ENCODE data around the gene ADARB2.

The ADARB2 gene

DNA sequence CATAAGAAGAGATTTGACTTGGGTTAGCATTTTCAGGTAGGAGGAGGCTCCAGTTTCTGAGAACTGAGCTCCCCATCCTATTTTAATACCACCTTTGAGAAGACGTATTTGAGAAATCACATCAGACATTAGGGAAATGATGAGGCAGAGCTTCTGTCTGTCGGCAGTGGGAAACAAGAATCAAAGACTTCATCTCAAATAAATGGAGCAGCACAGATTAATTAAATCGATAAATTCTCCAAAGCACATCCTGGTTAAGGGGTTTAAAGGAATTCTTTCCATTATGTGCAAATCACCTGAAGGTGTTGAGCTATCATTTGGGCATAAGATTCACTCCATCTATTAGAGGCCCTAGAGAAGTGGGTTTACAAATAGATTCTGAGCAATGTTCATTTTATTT, 7.6 kb downstream of the ADARB2 start:
- no peak for TF ChIP-seq CTCF (IDR thresholded peaks at IDR 0.05; ENCODE audit: low read depth, low read length, missing control alignments)
- DNase-seq (ENCODE audit: low read depth) = no peak
- H3K4me3 ChIP-seq (ENCODE audit: low read depth, low read length) = no peak overlapping the region

- no peak overlapping the region for H3K4me3 ChIP-seq (ENCODE audit: low read depth, low read length)
- no peak for DNase-seq (ENCODE audit: low read depth)
- TF ChIP-seq CTCF (IDR thresholded peaks at IDR 0.05; ENCODE audit: low read depth, low read length, missing control alignments) = no peak
These were observed 10.5 kb downstream of the ADARB2 start for GRCh38 chr10:1726861-1727260.

- DNase-seq (ENCODE audit: low read depth) = no peak
- no peak for TF ChIP-seq CTCF (IDR thresholded peaks at IDR 0.05; ENCODE audit: low read depth, low read length, missing control alignments)
- no peak overlapping the region for H3K4me3 ChIP-seq (ENCODE audit: low read depth, low read length)
These were observed 12.3 kb downstream of the ADARB2 start for GRCh38 chr10:1724921-1725488.

- DNase-seq (ENCODE audit: low read depth) = no peak
- TF ChIP-seq CTCF (IDR thresholded peaks at IDR 0.05; ENCODE audit: low read depth, low read length, missing control alignments) = no peak
- H3K4me3 ChIP-seq (ENCODE audit: low read depth, low read length) = no peak overlapping the region
These were observed 20.5 kb downstream of the ADARB2 start for GRCh38 chr10:1716839-1717238.

GRCh38 chr10:1715821-1716220, 21.5 kb downstream of the ADARB2 start:
- H3K4me3 ChIP-seq (ENCODE audit: low read depth, low read length) = no peak overlapping the region
- TF ChIP-seq CTCF (IDR thresholded peaks at IDR 0.05; ENCODE audit: low read depth, low read length, missing control alignments) = peak; percentile 88
- DNase-seq (ENCODE audit: low read depth) = no peak

GRCh38 chr10:1712944-1713671, 24.2 kb downstream of the ADARB2 start:
- no peak for TF ChIP-seq CTCF (IDR thresholded peaks at IDR 0.05; ENCODE audit: low read depth, low read length, missing control alignments)

GRCh38 chr10:1712314-1712713, 25.0 kb downstream of the ADARB2 start:
- DNase-seq (ENCODE audit: low read depth) = no peak
- no peak for TF ChIP-seq CTCF (IDR thresholded peaks at IDR 0.05; ENCODE audit: low read depth, low read length, missing control alignments)
- H3K4me3 ChIP-seq (ENCODE audit: low read depth, low read length) = no peak overlapping the region

More at GRCh38 chr10:1712944-1713671, 24.2 kb downstream of the ADARB2 start:
- DNase-seq (ENCODE audit: low read depth) = no peak
- H3K4me3 ChIP-seq (ENCODE audit: low read depth, low read length) = no peak overlapping the region

Data from GM12864 (cell line).